Measurements from ENCODE around the gene ZNF746. TPM values are rescaled to one million over a fixed set of nuclear protein-coding genes. Genes with fewer than 3 reads are reported as not detected.

ZNF746 gene
- total and polyA plus RNA-seq, 2 of the 13 experiments (the other 11 are each of a cell fraction or from before 2014, with no cell fraction given): 3.8 to 8.1 TPM

DNA sequence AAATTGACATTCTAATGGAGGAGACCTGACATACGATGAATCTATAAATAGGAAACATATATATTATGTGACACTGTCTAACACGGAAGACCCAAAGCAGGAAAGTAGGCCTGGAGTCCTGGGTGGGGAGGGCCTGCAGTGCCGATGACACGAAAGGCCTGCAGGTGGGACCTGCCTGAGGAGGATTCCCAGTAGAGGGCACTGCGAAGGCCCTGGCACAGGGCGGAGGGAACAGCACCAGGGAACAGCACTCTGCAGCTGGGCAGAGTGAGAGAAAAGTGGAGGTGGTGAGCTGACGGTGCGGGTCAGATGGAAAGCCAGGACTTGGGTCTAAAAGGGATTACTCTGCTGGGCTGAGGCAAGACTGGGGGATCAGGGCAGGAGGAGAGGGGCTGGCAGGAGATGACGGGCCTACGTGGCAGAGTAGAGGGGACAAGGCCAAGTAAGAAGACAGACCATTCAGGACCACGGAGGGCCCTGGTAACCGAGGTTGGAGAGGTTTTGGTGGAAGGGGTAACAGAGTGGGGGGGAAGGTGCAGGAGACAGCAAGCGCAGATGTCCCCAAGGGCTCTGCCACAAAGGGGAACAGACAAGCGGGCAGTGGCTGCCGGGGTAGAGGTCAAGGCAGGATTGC, 8.1 kb downstream of the ZNF746 start:
- intact Hi-C loops (cut with micrococcal nuclease; ENCODE audit: unreplicated experiment): no loop called here
- FAIRE-seq: no peak

GRCh38 chr7:149479568-149479967, 18.0 kb downstream of the ZNF746 start:
- Histone ChIP-seq H3K4me1 (ENCODE audit: insufficient read depth, low read length) (no peaks in the 10 kb centered on the region), H3K4me3 (replicated peaks in 1 of 3; ENCODE audit: insufficient read depth in 1 of 3, low read depth in 2 of 3, low read length in 3 of 3) (no peak overlapping the region), H3K9me3 (ENCODE audit: low read length) (no peaks in the 10 kb centered on the region; the same call in 1 of the 2 replicates), H2AFZ (ENCODE audit: low read length) (no peak overlapping the region), H3K36me3 (replicated peaks in 1 of 2; ENCODE audit: control insufficient read depth in 1 of 2, insufficient read depth in 2 of 2, low read length in 2 of 2) (peaks cover 5 to 34% of the 10 kb centered on the region in 2 experiments; a peak in 4 of 5 replicates), H3K27ac (ENCODE audit: extremely low read length, insufficient read depth, low read length) (no peak overlapping the region), H3K4me2 (ENCODE audit: low read depth, low read length) (no peak overlapping the region), H3K9ac (ENCODE audit: insufficient read depth, low read depth, low read length) (no peak overlapping the region), H3K27me3 (ENCODE audit: control insufficient read depth in 1 of 2, insufficient read depth in 2 of 2, low read length in 2 of 2) (no peaks in the 10 kb centered on the region), H3K79me2 (ENCODE audit: insufficient read depth, low read length) (no peaks in the 10 kb centered on the region), H4K20me1 (ENCODE audit: insufficient read depth, low read length) (no peaks in the 10 kb centered on the region)
- in situ Hi-C loops (cut with HindIII; ENCODE audit: extremely low pct_ligation_motif_present, low pct_unique_long_range_greater_than_20kb): no loop called here
- WGBS (ENCODE audit: low lambda C conversion rate): 100% methylated on average over 1 of the region's 1 CpG
- DNase-seq (ENCODE audit: low spot score) (no peak), ATAC-seq (no peak), FAIRE-seq (no peak)
- intact Hi-C loops (cut with micrococcal nuclease; ENCODE audit: unreplicated experiment): no loop called here
- BruUV-seq (replicated peaks): no TSS peak
- ChIA-PET CTCF (ENCODE audit: low intra/inter-chr PET ratio, low total read pairs) (no interaction called here), POLR2A (no interaction called here)
- TF ChIP-seq NFE2L1 (CRISPR knock-in tag; IDR thresholded peaks at IDR 0.05; ENCODE audit: borderline replicate concordance) (no peak), ZNF501 (CRISPR knock-in tag; IDR thresholded peaks at IDR 0.05) (no peak), ZNF232 (CRISPR knock-in tag; IDR thresholded peaks at IDR 0.05; ENCODE audit: borderline replicate concordance) (no peak), MAFF (IDR thresholded peaks at IDR 0.05; ENCODE audit: low read depth, low read length) (peak; percentile 44; the same call in 1 of the 2 replicates), HDAC2 (CRISPR knock-in tag; IDR thresholded peaks at IDR 0.05) (no peak), ZNF816 (CRISPR knock-in tag; IDR thresholded peaks at IDR 0.05; ENCODE audit: borderline replicate concordance) (no peak), ZFP90 (CRISPR knock-in tag; IDR thresholded peaks at IDR 0.05; ENCODE audit: borderline replicate concordance) (no peak), PHF5A (CRISPR knock-in tag; IDR thresholded peaks at IDR 0.05; ENCODE audit: low read depth, unreplicated experiment) (no peak)
- TF ChIP-seq, protein P1, sequence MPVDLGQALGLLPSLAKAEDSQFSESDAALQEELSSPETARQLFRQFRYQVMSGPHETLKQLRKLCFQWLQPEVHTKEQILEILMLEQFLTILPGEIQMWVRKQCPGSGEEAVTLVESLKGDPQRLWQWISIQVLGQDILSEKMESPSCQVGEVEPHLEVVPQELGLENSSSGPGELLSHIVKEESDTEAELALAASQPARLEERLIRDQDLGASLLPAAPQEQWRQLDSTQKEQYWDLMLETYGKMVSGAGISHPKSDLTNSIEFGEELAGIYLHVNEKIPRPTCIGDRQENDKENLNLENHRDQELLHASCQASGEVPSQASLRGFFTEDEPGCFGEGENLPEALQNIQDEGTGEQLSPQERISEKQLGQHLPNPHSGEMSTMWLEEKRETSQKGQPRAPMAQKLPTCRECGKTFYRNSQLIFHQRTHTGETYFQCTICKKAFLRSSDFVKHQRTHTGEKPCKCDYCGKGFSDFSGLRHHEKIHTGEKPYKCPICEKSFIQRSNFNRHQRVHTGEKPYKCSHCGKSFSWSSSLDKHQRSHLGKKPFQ (CRISPR knock-in tag; IDR thresholded peaks at IDR 0.05; ENCODE audit: insufficient replicate concordance): no peak

More for the DNA sequence above, 8.1 kb downstream of the ZNF746 start:
- POLR2A ChIA-PET: no interaction called here
- H3K27ac ChIP-seq (ENCODE audit: extremely low read length, insufficient read depth, low read length): no peak overlapping the region
- H3K9ac ChIP-seq (ENCODE audit: insufficient read depth, low read depth, low read length): no peak overlapping the region
- WGBS (ENCODE audit: low lambda C conversion rate): 95% methylated on average over 15 of the region's 15 CpGs
- no peaks in the 10 kb centered on the region for H3K27me3 ChIP-seq (ENCODE audit: control insufficient read depth in 1 of 2, insufficient read depth in 2 of 2, low read length in 2 of 2)
- H2AFZ ChIP-seq (ENCODE audit: low read length): no peak overlapping the region
- in situ Hi-C loops (cut with HindIII; ENCODE audit: extremely low pct_ligation_motif_present, low pct_unique_long_range_greater_than_20kb): no loop called here
- H3K9me3 ChIP-seq (ENCODE audit: low read length): no peaks in the 10 kb centered on the region
- H3K4me3 ChIP-seq (replicated peaks in 1 of 3; ENCODE audit: insufficient read depth in 1 of 3, low read depth in 2 of 3, low read length in 3 of 3): no peak overlapping the region
- H3K4me1 ChIP-seq (ENCODE audit: insufficient read depth, low read length): no peaks in the 10 kb centered on the region
- H4K20me1 ChIP-seq (ENCODE audit: insufficient read depth, low read length): no peaks in the 10 kb centered on the region
- TF ChIP-seq ZNF292 (CRISPR knock-in tag; IDR thresholded peaks at IDR 0.05; ENCODE audit: borderline replicate concordance, low read depth) (no peak), ZZZ3 (CRISPR knock-in tag; IDR thresholded peaks at IDR 0.05; ENCODE audit: borderline replicate concordance) (no peak), PAX8 (CRISPR knock-in tag; IDR thresholded peaks at IDR 0.05; ENCODE audit: borderline replicate concordance) (no peak), KAT8 (CRISPR knock-in tag; IDR thresholded peaks at IDR 0.05) (no peak), ZNF850 (CRISPR knock-in tag; conservative IDR thresholded peaks at IDR 0.05) (no peak), ZNF775 (CRISPR knock-in tag; IDR thresholded peaks at IDR 0.05; ENCODE audit: borderline replicate concordance) (no peak), ZFX (CRISPR knock-in tag; IDR thresholded peaks at IDR 0.05; ENCODE audit: low read depth) (peak; percentile 49), HNRNPL (IDR thresholded peaks at IDR 0.05; ENCODE audit: low read depth, low read length) (peak; percentile 88)
- TF ChIP-seq, protein P2, sequence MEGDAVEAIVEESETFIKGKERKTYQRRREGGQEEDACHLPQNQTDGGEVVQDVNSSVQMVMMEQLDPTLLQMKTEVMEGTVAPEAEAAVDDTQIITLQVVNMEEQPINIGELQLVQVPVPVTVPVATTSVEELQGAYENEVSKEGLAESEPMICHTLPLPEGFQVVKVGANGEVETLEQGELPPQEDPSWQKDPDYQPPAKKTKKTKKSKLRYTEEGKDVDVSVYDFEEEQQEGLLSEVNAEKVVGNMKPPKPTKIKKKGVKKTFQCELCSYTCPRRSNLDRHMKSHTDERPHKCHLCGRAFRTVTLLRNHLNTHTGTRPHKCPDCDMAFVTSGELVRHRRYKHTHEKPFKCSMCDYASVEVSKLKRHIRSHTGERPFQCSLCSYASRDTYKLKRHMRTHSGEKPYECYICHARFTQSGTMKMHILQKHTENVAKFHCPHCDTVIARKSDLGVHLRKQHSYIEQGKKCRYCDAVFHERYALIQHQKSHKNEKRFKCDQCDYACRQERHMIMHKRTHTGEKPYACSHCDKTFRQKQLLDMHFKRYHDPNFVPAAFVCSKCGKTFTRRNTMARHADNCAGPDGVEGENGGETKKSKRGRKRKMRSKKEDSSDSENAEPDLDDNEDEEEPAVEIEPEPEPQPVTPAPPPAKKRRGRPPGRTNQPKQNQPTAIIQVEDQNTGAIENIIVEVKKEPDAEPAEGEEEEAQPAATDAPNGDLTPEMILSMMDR (CRISPR knock-in tag; IDR thresholded peaks at IDR 0.05): peak; percentile 41
- peaks cover 15 to 63% of the 10 kb centered on the region in 2 experiments; a peak in 4 of 5 replicates for H3K36me3 ChIP-seq (replicated peaks in 1 of 2; ENCODE audit: control insufficient read depth in 1 of 2, insufficient read depth in 2 of 2, low read length in 2 of 2)
- DNase-seq (ENCODE audit: low spot score) (peak; percentile 12), ATAC-seq (peak; percentile 95)
- no peak overlapping the region for H3K4me2 ChIP-seq (ENCODE audit: low read depth, low read length)
- BruUV-seq (replicated peaks): no TSS peak
- H3K79me2 ChIP-seq (ENCODE audit: insufficient read depth, low read length): no peaks in the 10 kb centered on the region
- CTCF ChIA-PET (ENCODE audit: low intra/inter-chr PET ratio, low total read pairs): no interaction called here
